ENCODE measurements around the gene JMJD6.
"Not testable (repeated sequence)": the region's sequence is repeated elsewhere in the genome, so short reads cannot be mapped to it uniquely, and the experiment has no call there.

The JMJD6 gene

DNA sequence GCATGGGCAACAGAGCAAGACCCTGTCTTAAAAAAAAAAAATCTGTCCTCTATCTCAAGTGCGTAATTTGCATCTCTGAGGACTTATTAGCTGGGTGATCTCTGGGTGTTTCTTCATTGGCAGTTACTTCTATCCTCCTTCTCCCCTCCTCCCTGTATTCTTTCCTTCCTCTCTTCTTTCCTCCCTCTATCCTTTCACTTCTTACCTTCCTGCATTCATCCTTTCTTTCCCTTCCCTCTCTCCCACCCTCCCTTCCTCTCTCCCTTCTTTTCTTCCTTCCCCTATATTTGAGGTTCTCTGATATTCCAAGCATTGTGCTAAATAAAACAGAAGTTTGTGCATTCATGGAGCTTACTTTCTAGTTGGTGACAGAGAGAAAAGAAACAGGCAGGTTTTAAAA, 22.3 kb upstream of the JMJD6 start:
- no peak for ATAC-seq
- TF ChIP-seq ARNTL (CRISPR knock-in tag; IDR thresholded peaks at IDR 0.05; ENCODE audit: borderline replicate concordance, low read depth) (no peak), ZNF565 (CRISPR knock-in tag; conservative IDR thresholded peaks at IDR 0.05; ENCODE audit: low read depth) (no peak), BACH2 (CRISPR knock-in tag; IDR thresholded peaks at IDR 0.05; ENCODE audit: borderline replicate concordance) (no peak), ZNF8 (CRISPR knock-in tag; IDR thresholded peaks at IDR 0.05) (no peak), RARB (CRISPR knock-in tag; IDR thresholded peaks at IDR 0.05) (no peak), ZFP30 (CRISPR knock-in tag; IDR thresholded peaks at IDR 0.05) (no peak), ZFP3 (CRISPR knock-in tag; IDR thresholded peaks at IDR 0.05) (no peak), GLIS3 (CRISPR knock-in tag; IDR thresholded peaks at IDR 0.05) (no peak), PPARA (CRISPR knock-in tag; IDR thresholded peaks at IDR 0.05; ENCODE audit: borderline replicate concordance) (no peak), TCF4 (CRISPR knock-in tag; IDR thresholded peaks at IDR 0.05; ENCODE audit: borderline replicate concordance) (no peak), TOX (CRISPR knock-in tag; IDR thresholded peaks at IDR 0.05; ENCODE audit: borderline replicate concordance) (no peak), SNAI2 (CRISPR knock-in tag; IDR thresholded peaks at IDR 0.05) (no peak), ESRRG (CRISPR knock-in tag; IDR thresholded peaks at IDR 0.05) (no peak), ISL1 (CRISPR knock-in tag; IDR thresholded peaks at IDR 0.05) (no peak)
- TF ChIP-seq, protein P1, sequence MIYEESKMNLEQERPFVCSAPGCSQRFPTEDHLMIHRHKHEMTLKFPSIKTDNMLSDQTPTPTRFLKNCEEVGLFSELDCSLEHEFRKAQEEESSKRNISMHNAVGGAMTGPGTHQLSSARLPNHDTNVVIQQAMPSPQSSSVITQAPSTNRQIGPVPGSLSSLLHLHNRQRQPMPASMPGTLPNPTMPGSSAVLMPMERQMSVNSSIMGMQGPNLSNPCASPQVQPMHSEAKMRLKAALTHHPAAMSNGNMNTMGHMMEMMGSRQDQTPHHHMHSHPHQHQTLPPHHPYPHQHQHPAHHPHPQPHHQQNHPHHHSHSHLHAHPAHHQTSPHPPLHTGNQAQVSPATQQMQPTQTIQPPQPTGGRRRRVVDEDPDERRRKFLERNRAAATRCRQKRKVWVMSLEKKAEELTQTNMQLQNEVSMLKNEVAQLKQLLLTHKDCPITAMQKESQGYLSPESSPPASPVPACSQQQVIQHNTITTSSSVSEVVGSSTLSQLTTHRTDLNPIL (CRISPR knock-in tag; IDR thresholded peaks at IDR 0.05; ENCODE audit: low read depth), result no peak
- TF ChIP-seq, protein P2, sequence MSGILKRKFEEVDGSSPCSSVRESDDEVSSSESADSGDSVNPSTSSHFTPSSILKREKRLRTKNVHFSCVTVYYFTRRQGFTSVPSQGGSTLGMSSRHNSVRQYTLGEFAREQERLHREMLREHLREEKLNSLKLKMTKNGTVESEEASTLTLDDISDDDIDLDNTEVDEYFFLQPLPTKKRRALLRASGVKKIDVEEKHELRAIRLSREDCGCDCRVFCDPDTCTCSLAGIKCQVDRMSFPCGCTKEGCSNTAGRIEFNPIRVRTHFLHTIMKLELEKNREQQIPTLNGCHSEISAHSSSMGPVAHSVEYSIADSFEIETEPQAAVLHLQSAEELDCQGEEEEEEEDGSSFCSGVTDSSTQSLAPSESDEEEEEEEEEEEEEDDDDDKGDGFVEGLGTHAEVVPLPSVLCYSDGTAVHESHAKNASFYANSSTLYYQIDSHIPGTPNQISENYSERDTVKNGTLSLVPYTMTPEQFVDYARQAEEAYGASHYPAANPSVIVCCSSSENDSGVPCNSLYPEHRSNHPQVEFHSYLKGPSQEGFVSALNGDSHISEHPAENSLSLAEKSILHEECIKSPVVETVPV (CRISPR knock-in tag; IDR thresholded peaks at IDR 0.05), result no peak
- TF ChIP-seq, protein P3, sequence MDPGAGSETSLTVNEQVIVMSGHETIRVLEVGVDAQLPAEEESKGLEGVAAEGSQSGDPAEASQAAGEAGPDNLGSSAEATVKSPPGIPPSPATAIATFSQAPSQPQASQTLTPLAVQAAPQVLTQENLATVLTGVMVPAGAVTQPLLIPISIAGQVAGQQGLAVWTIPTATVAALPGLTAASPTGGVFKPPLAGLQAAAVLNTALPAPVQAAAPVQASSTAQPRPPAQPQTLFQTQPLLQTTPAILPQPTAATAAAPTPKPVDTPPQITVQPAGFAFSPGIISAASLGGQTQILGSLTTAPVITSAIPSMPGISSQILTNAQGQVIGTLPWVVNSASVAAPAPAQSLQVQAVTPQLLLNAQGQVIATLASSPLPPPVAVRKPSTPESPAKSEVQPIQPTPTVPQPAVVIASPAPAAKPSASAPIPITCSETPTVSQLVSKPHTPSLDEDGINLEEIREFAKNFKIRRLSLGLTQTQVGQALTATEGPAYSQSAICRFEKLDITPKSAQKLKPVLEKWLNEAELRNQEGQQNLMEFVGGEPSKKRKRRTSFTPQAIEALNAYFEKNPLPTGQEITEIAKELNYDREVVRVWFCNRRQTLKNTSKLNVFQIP (CRISPR knock-in tag; IDR thresholded peaks at IDR 0.05; ENCODE audit: borderline replicate concordance, low read depth), result no peak
- TF ChIP-seq, protein P4, sequence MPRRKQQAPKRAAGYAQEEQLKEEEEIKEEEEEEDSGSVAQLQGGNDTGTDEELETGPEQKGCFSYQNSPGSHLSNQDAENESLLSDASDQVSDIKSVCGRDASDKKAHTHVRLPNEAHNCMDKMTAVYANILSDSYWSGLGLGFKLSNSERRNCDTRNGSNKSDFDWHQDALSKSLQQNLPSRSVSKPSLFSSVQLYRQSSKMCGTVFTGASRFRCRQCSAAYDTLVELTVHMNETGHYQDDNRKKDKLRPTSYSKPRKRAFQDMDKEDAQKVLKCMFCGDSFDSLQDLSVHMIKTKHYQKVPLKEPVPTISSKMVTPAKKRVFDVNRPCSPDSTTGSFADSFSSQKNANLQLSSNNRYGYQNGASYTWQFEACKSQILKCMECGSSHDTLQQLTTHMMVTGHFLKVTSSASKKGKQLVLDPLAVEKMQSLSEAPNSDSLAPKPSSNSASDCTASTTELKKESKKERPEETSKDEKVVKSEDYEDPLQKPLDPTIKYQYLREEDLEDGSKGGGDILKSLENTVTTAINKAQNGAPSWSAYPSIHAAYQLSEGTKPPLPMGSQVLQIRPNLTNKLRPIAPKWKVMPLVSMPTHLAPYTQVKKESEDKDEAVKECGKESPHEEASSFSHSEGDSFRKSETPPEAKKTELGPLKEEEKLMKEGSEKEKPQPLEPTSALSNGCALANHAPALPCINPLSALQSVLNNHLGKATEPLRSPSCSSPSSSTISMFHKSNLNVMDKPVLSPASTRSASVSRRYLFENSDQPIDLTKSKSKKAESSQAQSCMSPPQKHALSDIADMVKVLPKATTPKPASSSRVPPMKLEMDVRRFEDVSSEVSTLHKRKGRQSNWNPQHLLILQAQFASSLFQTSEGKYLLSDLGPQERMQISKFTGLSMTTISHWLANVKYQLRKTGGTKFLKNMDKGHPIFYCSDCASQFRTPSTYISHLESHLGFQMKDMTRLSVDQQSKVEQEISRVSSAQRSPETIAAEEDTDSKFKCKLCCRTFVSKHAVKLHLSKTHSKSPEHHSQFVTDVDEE (CRISPR knock-in tag; IDR thresholded peaks at IDR 0.05), result no peak
- TF ChIP-seq, protein P5, sequence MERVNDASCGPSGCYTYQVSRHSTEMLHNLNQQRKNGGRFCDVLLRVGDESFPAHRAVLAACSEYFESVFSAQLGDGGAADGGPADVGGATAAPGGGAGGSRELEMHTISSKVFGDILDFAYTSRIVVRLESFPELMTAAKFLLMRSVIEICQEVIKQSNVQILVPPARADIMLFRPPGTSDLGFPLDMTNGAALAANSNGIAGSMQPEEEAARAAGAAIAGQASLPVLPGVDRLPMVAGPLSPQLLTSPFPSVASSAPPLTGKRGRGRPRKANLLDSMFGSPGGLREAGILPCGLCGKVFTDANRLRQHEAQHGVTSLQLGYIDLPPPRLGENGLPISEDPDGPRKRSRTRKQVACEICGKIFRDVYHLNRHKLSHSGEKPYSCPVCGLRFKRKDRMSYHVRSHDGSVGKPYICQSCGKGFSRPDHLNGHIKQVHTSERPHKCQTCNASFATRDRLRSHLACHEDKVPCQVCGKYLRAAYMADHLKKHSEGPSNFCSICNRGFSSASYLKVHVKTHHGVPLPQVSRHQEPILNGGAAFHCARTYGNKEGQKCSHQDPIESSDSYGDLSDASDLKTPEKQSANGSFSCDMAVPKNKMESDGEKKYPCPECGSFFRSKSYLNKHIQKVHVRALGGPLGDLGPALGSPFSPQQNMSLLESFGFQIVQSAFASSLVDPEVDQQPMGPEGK (CRISPR knock-in tag; IDR thresholded peaks at IDR 0.05; ENCODE audit: borderline replicate concordance), result no peak

DNA sequence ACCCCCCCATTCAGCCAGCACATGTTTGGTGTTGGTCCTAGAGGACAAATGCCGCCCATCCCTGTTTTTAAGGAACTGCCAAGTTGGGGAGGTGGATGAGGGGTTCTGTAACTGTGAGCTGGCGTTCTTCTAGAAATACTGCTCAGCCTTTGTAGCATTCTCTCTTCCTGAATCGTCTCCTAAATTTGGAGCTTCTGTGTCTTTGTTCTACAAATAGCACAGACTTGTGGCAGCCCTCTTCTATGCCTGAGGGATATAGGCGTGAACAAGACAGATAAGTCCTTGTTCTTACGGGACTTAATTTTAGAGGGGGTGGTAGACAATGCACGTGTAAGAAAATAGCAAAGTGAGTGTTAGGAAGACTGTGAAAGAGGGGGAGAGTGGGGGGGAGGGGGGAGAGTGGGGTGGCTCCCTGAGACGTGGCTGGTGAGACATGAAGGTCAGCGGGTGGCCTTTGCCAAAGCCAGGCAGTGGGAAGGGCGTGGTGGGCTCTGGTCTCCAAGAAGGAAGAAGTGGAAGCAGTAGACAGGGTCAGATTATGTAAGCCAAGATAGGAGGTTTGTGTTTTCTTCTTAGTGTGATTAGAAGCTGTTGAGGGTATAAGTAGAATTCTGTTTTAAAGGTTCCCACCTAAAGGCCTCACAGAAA, 21.4 kb upstream of the JMJD6 start:
- TF ChIP-seq, protein P5 (CRISPR knock-in tag; IDR thresholded peaks at IDR 0.05; ENCODE audit: borderline replicate concordance), result no peak
- TF ChIP-seq ESRRG (CRISPR knock-in tag; IDR thresholded peaks at IDR 0.05), result no peak
- TF ChIP-seq, protein P2 (CRISPR knock-in tag; IDR thresholded peaks at IDR 0.05), result no peak
- TF ChIP-seq, protein P3 (CRISPR knock-in tag; IDR thresholded peaks at IDR 0.05; ENCODE audit: borderline replicate concordance, low read depth), result no peak
- no peak for TF ChIP-seq ZNF70 (CRISPR knock-in tag; IDR thresholded peaks at IDR 0.05)
- TF ChIP-seq, protein P1 (CRISPR knock-in tag; IDR thresholded peaks at IDR 0.05; ENCODE audit: low read depth), result no peak
- ATAC-seq, result no peak

DNA sequence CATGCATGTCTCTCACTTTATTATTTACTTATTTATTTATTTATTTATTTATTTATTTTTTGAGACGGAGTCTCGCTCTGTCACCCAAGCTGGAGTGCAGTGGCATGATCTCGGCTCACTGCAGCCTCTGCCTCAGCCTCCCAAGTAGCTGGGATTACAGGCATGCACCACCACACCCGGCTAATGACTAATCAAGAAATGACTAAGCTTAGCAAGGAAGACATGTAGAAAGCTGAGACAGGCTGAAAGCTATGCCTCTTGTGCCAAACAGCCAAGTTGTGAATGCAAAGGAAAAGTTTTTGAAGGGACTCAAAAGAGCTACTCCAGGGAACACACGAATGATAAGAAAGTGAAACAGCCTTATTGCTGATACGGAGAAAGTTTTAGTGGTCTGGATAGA, 19.4 kb upstream of the JMJD6 start:
- not testable (repeated sequence) for ATAC-seq

Data from SK-N-SH treated with all-trans-retinoic acid at 6 μM for 48 hours (cell line).